Measurements from ENCODE around the gene GPR22. TPM values are rescaled to one million over a fixed set of nuclear protein-coding genes. Genes with fewer than 3 reads are reported as not detected.

The GPR22 gene, protein sequence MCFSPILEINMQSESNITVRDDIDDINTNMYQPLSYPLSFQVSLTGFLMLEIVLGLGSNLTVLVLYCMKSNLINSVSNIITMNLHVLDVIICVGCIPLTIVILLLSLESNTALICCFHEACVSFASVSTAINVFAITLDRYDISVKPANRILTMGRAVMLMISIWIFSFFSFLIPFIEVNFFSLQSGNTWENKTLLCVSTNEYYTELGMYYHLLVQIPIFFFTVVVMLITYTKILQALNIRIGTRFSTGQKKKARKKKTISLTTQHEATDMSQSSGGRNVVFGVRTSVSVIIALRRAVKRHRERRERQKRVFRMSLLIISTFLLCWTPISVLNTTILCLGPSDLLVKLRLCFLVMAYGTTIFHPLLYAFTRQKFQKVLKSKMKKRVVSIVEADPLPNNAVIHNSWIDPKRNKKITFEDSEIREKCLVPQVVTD
- not detected in 2 replicates for total RNA-seq (2014; rRNA removed; shearing (Covaris generic))

DNA sequence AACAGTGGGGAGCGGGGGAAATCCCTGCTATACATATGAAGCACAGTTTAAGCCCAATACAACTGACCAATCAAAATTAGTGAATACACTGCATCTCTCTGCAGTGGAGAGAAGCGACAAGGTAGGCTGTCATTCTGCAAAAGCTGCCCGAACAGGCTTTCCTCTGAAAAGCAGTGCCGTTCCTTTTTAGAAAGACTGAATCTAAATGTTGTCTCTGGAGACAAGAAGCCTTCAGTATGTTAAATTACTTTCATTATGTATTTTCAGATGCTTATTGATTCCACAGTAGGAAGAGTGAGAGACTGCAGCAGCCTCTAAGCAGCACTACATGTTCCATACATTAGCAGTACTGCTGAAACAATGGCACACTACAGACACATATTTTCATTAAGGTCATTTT, at the start of gene GPR22:
Gene GPR22, plus strand, starts transcription at position 129 of the 400 bp plus-strand sequence. CDS start 4,004 bp downstream, outside the sequence.
- no peak for DNase-seq (ENCODE audit: low read depth)

DNA sequence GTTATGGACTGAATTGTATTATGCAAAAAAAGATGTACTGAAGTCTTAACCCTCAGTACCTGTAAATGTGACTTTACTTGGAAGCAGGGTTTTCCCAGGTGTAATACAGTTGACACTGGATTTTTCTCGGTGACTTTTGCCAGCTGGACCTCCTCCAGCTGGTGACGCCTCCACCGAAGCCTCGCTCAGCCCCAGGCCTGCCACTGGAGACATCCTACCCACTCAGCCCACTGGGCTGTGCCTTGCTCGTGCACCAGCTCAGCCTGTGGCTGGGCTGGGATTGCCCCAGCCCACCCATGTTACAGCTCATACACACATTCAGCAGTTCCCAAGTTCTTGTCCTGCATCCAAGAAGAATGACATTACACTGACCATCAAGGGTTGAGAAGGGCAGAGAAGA, 42.4 kb upstream of the GPR22 start:
- no peak for DNase-seq (ENCODE audit: low read depth)

DNA sequence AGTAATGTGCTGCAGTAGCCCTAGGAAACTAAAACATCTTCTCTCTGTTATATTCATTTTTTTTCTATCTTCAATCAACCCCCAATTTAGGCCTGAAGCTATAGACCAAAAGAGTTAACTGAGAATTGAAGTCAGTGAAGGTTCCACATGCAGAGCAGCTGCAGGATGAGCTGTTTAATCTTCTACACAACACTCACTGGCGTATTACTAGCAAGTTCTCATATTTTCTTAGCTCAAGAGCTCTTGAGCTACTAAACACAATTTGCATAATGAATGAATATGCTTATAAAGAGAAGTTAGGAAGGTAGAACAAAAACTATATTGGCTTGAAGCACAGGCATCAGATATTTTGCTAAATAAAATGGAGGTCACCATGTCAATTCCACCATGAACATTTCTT, 41.2 kb upstream of the GPR22 start:
- no peak for DNase-seq (ENCODE audit: low read depth)

DNA sequence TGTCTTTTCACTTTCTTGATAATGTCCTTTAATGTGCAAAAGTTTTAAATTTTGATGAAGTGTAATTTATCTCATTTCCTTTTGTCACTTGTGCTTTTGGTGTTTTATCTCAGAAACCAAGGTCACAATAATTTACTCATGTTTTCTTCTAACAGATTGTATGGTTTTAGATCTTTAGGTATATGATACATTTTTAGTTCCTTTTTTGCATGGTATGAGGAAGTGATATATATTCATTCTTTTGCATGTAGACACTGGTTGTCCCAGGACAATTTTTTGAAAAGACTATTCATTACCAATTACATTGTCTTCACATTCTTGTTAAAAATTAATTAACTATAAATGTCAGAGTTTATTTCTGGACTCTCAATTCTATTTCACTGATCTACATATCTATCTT, 39.8 kb upstream of the GPR22 start:
- no peak for DNase-seq (ENCODE audit: low read depth)

DNA sequence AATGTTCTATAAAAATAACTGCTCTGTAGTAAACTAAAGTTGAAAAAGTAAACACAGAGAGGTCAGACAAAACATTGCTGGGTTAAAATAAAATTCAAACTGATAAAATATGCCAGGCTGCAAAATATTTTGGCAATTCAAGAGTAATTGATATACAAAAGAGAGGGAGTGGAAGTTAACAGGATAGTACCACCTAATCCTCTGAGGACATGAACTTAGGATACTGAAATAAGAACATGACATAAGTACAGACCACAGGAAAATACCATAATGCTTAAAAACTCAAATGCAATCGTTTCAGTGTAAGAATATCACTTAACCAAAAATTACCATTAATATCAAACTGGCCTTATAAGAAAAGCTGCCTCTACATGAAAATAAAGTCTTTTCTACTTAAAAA, 37.6 kb upstream of the GPR22 start:
- no peak for DNase-seq (ENCODE audit: low read depth)

DNA sequence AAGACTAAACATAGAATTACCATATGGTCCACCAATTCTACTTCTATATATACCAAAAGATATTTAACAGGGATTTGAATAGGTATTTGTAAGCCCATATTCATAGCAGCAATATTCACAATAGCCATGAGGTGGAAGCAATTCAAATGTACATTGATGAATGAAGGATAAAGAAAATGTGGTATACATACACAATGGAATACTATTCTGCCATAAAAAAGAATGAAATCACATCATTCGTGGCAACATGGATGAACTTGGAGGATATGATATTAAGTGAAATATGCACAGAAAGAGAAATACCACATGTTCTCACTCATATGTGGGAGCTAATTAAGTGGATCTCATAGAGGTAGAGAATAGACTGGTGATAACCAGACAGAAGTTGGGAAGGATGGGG, 34.1 kb upstream of the GPR22 start:
- no peak for DNase-seq (ENCODE audit: low read depth)

DNA sequence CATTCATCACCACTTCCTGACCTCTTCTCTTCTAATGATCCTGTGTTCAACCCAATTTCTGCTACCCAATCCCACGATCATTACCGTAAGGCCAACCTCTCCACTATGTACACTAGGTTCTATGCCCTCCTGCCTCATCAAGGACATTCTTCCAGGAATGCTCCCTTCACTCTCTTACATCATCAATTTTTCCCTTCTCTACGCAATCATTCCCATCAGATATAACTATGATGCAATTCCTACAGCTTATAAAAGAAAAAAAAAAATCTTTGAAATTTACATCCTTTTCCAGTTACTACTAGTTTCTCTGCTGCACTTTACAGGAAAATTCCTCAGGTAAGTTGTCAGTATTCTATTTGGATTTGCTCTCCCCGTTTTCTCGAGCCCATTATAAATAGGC, 30.8 kb upstream of the GPR22 start:
- DNase-seq (ENCODE audit: low read depth): no peak

DNA sequence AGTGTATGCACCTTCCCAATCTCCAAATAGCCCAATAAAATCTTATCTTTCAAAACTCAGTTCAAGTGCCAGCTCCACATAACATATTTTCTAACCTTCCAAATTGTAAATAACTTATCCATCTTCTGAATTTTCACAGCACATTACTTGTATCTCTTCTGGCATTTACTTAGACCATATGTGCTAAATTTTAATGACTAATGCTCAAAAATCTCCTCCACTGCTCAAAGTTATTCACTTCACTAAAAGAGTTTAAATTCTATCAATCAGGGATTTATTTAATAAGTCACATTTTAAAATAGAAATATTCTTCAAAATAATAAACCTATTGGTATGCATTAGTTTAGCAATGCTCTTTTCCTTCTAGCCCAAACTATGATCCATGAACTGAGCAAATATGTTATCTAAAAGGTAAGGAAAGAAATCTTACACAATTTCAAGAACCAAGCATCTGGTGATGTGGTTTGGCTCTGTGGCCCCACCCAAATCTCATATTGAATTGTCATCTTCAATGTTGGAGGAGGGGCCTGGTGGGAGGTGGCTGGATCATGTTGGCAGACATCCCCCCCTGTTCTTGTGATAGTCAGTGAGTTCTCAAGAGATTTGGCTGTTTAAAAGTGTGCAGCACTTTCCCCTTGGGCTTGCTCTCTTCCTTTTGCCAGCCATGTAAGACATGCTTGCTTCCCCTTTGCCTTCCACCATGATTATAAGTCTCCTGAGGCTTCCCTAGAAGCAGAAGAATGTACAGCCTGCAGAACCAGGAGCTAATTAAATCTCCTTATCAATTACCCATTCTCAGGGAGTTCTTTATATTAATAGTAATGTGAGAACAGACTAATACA, 28.1 kb upstream of the GPR22 start:
- DNase-seq (ENCODE audit: low read depth): no peak

DNA sequence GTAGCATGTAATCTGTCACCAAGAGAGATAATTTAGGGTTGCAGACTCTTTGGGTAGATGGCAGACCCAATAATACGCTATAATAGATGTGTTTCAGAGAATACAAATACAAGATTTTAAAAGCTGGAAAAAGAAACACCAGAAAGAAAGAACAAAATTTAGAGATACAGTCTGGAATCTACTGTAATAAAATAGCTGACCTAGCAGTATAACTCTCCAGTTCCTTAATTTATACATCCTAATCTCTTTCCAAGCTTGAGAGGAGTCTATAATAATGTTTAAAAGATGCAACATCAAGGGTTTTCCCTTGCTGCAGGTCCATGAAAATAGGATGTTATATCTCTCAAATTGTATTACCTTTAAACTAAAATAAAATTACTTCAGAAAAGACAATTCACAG, 27.2 kb upstream of the GPR22 start:
- DNase-seq (ENCODE audit: low read depth): no peak

DNA sequence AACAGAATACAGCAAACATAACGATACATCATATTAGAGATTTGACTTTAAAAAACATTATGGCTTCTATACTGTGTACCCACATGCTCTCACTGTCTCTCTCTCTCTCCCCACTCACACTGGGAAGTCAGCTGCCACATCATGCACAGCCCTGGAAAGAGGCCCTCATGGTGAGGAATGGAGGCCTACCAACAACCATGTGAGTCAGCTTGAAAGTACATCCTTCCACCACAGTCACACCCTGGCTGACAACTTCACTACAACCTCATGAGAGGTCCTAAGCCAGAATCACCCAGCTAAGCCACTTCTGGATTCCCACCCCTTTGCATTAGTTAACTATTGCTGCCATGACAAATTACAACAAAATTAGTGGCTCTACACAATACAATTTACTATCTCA, 23.3 kb upstream of the GPR22 start:
- DNase-seq (ENCODE audit: low read depth): peak; percentile 39

DNA sequence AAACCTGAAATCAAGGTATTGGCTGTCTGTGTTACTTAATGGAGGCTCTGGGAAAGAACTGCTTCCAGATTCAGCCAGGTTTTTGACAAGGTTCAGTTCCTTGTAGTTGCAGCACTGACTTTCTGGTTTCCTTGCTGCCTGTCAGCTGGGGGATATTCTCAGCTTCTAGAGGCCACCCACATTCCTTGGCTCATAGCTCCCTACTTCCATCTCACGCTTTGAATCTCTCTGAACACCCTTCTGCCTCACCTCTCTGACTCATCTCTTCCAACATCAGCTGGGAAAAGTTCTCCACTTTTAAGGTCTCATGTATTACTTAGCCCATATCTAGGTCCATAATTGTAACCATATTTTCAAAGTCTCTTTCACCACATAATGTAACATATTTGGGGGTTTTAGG, 22.9 kb upstream of the GPR22 start:
- DNase-seq (ENCODE audit: low read depth): peak; percentile 32

DNA sequence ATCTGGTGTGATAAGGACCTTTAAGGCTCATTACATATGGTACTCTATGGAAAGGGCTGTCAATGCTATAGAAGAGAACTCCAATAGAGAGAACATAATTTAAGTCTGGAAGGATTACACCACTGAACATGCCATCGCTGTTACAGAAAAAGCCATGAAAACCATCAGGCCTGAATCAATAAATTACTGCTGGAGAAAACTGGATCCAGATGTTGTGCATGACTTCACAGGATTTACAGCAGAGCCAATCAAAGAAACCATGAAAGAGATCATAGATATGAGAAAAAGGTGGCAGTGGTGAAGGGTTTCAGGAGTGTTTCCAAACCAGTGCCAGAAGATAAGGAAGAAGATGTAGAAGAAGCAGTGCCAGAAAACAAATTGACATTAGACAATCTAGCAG, 18.9 kb upstream of the GPR22 start:
- DNase-seq (ENCODE audit: low read depth): no peak

DNA sequence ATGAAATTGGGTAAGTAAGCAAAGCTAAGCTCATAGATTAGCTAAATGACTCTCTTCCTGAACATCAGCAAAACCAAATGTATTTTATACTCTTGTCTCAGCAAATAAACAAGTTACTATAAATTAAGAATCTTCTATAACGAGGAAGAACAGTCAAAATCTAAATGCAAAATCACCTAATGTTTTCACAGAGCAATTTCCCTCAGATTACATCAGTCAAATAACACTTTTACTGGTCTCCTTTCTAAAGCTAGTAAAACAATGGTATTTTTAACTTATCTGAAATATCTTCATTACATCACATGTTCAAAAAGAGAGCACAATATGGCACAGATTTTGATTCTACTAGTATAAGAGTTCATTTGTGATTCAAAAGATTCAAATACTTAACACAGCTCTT, 16.5 kb upstream of the GPR22 start:
- DNase-seq (ENCODE audit: low read depth): no peak

DNA sequence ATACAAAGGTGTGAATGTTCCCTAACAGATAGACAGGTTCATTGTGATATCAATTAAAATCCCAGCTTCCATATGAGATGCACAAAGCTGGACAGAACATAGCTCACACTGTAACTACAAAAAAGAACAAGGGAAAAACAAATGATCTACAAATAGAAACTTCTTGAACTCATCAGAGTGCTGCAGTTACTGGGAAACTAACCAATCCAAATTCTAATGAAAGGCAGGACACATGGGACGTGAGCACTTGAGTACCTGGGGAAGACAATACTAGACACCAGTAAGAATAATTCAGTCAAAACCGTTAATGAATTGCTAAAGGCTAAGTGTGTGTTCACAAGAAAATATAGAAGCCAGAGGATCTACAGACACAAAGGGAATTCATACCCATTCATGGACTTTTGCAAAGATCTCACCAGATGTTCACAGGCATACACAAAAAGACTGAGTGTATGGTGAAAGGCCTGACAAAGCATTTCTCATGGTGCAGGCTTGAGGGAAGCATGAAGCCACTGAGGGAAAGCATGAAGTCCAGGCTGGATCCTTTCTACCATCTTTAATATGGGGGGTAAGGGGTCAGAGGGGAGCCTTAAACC, 7.8 kb upstream of the GPR22 start:
- no peak for DNase-seq (ENCODE audit: low read depth)

DNA sequence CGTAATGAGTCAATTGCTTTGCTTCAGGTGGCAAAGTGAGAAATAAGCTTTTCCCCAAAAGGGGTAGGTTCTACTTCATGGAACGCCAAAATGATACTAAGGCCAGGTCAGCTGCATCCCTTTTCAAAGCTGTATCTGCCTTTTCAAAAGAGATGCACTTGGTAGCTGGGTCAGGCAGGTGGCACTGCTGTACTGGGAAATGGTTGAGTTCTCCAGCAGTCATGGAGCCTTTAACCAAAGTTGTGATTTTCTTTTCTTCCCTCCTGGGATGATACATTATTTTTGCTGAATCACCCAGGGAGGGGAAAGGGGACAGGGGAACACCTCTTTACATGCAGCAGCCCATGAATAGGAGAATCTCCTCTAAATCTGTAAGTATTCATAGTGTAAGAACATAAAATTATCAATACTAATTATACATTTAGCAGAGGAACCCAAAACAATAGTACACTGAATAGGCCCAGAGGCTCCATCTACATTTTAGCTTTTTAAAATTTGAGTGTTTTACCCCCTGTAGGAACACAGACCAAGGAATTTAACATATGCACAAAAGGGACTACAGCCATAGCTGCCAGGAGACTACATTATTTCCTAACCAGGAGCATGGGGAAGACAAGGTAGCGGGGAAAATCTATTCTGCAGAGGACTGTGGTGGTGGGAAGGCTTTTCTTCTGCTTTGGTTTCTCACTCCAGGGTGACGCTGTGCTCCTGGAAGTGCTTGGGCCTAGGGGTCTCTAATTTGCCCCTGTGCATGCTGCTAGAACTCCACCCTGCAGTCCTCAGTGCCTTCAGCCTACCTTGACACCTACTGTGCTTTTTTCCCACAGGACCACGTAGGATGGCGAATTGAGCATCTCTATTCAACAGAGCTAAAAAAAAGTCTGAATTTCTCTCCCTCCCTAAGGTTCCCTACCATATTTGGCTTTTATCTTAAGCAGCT, 6.4 kb upstream of the GPR22 start:
- DNase-seq (ENCODE audit: low read depth): peak; percentile 74

DNA sequence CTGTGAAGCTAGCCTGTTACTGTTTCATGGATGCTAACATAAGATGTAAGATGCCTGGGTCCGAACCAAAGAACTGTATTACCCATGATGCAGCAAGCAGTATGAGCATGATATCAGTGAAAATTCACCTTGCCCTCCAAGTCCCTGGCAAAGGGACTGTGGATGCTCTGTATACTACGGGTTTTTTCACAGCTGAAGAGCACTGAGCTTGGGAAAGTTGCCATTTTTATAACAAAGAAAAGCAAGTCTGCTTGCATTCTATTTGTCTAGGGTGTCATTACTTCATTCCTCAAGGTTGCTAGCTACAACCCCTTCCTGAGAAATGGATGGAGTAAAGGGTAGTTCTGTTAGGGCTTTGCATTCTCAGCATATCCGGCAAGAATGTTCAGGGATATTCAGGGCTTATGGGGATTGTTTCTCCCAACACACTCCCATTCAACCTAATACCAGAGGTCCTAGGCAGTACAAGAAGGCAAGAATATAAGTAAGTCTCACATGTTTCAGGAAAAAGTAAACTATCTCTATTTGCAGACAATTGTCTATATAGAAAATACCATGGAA, 5.1 kb upstream of the GPR22 start:
- DNase-seq (ENCODE audit: low read depth): no peak

DNA sequence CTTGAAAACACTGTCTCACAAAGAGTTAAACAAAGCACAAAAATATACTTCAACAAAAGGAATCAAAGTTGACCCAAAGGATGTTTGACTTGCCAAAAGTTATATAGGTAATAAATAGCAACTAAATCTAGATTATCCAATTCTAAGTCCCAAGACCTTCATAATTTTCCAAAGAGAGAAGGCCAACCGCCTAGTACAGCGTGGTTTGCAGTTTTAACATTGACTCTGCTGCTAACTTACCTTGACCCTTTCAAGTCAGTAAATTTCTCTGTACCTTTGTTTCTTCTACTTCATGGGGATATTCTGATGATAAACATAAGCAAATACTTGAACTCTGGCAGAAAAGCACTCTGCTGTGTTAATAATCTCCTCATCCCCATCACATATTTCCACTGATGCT, 1.9 kb upstream of the GPR22 start:
- DNase-seq (ENCODE audit: low read depth): no peak

DNA sequence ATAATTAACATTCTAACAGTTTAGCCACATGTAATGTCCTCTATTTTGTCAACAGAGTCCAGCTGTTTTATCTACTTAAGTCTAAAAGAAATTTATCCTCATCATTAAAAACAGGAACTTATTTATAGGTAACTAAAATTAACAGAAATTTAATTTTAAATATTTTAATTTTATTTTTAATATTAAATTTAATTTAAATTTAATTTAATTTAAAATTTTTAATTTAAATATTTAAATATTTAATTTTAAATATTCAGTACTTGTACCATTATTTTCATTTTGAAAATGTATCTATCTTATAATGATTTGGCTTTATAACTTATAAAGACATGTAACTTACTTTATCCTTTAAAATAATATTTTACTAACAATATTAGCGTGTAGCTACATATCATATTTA, 1.0 kb upstream of the GPR22 start:
- no peak for DNase-seq (ENCODE audit: low read depth)

DNA sequence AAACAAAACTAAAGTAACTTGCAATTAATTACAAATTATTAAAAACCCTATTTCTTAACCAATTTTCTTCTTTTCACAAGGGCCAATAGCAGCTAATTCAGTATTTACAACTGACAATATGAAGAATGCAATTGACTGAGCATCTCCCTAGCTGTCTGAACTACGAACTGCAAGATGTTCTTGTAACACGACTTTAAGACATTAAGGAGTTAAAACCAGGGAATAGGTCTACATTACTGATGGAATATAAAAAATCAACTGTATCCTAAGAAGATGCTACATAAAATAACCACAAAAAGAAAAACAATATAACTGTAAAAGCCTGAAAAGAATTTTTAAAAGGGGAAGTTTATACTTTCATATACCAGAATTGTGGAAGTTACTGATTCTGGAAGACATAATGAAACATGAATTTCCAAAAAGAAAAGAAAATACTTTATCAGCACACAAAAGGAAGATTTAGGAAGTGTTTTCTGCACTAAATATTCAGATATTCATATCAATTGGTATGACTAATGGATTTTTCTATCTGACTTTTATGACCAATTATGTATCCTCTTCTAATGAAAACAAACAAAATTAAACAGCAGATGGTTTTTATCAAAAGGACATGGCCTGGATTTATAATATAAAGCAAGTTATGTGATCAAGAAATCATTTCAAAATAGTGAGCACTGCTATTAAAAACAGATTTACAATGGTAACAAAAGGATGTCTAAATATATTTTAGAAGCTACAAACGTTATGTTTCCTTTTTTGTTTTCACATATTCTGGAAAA, 1.6 kb downstream of the GPR22 start:
- DNase-seq (ENCODE audit: low read depth): no peak

DNA sequence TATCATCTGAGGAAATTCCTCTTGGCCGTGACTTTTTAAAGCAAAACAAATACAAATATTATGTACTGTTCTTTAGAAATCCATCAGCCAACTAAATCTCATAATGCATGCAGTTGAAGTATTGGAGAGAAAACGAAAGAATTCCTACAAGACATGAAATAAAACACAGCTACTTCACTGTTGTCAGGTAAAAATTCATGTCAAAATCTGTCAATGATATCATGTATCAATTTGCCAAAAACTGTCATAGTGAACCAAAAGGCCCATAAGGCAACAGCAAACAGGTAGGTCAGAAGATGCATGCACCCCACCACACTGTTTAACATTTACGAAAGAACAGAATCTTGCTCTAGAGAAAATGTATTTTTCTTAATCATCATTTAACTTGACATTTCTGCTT, 2.3 kb downstream of the GPR22 start:
- DNase-seq (ENCODE audit: low read depth): no peak

Measured in M059J (cell line).